HepG2 (cell line): ENCODE data around the gene R3HDM4. TPM values are rescaled to one million over a fixed set of nuclear protein-coding genes. Genes with fewer than 3 reads are reported as not detected.

Experiments used
- ATAC-seq: fragments of 200-7000 bp; cut with Tn5 transposase; 3 replicates; pipeline ENCODE4 v1.9.1; 2020; ENCODE audit warnings: mild to moderate bottlenecking, moderate library complexity
- BruUV-seq: library from RNA; stranded (reverse); fragments of 400-500 nt; replicated peaks from 2 replicates; lab custom pipeline; 2021; lab: Mats Ljungman, UMichigan
- CTCF ChIA-PET: fragments of 300-600 bp; formaldehyde crosslinking; extraction: SDS; loops from one replicate; lab custom pipeline; 2021; ENCODE audit warnings: low total read pairs, inconsistent platforms, low intra/inter-chr PET ratio; lab: Yijun Ruan, JAX
- POLR2A ChIA-PET: fragments of 350-600 bp; sonication (Branson Sonifier 250); formaldehyde crosslinking; loops from one replicate; lab custom pipeline; 2020; ENCODE audit warnings: antibody characterized with exemption, inconsistent platforms; lab: Yijun Ruan, JAX
- DNase-seq: peaks from one replicate; pipeline ENCODE4 v3.0.0-alpha.2; 2015; ENCODE audit warnings: low spot score
- FAIRE-seq: peaks from 3 replicates; lab custom pipeline; 2011; peaks lifted over from hg19 to GRCh38; lab: Jason Lieb, UNC
- H2AFZ ChIP-seq: one replicate; pipeline ENCODE4 v1.6.1; 2011; ENCODE audit warnings: low read length, inconsistent platforms
- H3K27ac ChIP-seq: fragments of 300-600 bp; 3 replicates; pipeline ENCODE4 v1.8.0; 2011; ENCODE audit warnings: mixed run types, mild to moderate bottlenecking, mixed read lengths, low read length, inconsistent platforms; ENCODE audit not compliant: insufficient read depth; ENCODE audit errors: extremely low read length
- H3K27me3 ChIP-seq, 2 experiments: fragments of 200-600 bp in 1 of 2; 2 replicates in 1 of 2; 3 replicates in 1 of 2; pipeline versions ENCODE4 v1.6.0 to v1.8.0; 2011; ENCODE audit warnings: low read length in 2 of 2, mild to moderate bottlenecking in 2 of 2, moderate library complexity in 2 of 2, inconsistent platforms in 1 of 2; ENCODE audit not compliant: insufficient read depth in 2 of 2, control insufficient read depth in 1 of 2
- H3K36me3 ChIP-seq, 2 experiments: fragments of 200-600 bp in 1 of 2; replicated peaks in 1 of 2; 2 replicates in 1 of 2; 3 replicates in 1 of 2; pipeline versions ENCODE4 v1.5.1 to v1.8.0; 2011; ENCODE audit warnings: low read length in 2 of 2, inconsistent platforms in 1 of 2; ENCODE audit not compliant: insufficient read depth in 2 of 2, control insufficient read depth in 1 of 2
- H3K4me1 ChIP-seq: 2 replicates; pipeline ENCODE4 v1.5.1; 2012; ENCODE audit warnings: low read length, inconsistent platforms; ENCODE audit not compliant: insufficient read depth
- H3K4me2 ChIP-seq: 2 replicates; pipeline ENCODE4 v1.6.0; 2011; ENCODE audit warnings: low read depth, low read length, inconsistent platforms
- H3K4me3 ChIP-seq, 3 experiments: fragments of 200-600 bp in 1 of 3; sonication (generic), shearing (Covaris generic) in 1 of 3; replicated peaks in 1 of 3; 2 replicates each; pipeline ENCODE4 v1.5.1; 2011 to 2016; ENCODE audit warnings: low read length in 3 of 3, inconsistent platforms in 2 of 3, low read depth in 2 of 3, mild to moderate bottlenecking in 2 of 3, control low read depth in 1 of 3, mixed read lengths in 1 of 3; ENCODE audit not compliant: insufficient read depth in 1 of 3
- H3K79me2 ChIP-seq: one replicate; pipeline ENCODE4 v1.6.1; 2011; ENCODE audit warnings: low read length, inconsistent platforms; ENCODE audit not compliant: insufficient read depth
- H3K9ac ChIP-seq: 2 replicates; pipeline ENCODE4 v1.6.0; 2011; ENCODE audit warnings: mild to moderate bottlenecking, low read depth, low read length, inconsistent platforms; ENCODE audit not compliant: insufficient read depth
- H3K9me3 ChIP-seq: 2 replicates; pipeline ENCODE4 v1.5.1; 2012; ENCODE audit warnings: mild to moderate bottlenecking, low read length
- H4K20me1 ChIP-seq: 2 replicates; pipeline ENCODE4 v1.6.0; 2011; ENCODE audit warnings: inconsistent platforms, mild to moderate bottlenecking, low read length, moderate library complexity; ENCODE audit not compliant: insufficient read depth
- CEBPG ChIP-seq: IDR thresholded peaks from 2 replicates; pipeline ENCODE4 v1.6.1; 2016
- DZIP1 ChIP-seq: sonication (generic); formaldehyde crosslinking; IDR thresholded peaks from 2 replicates; pipeline ENCODE4 v1.5.0; 2020; ENCODE audit warnings: mild to moderate bottlenecking, missing genetic modification reagents
- HOXA3 ChIP-seq: sonication (generic); formaldehyde crosslinking; IDR thresholded peaks from 2 replicates; pipeline ENCODE4 v1.5.0; 2020; ENCODE audit warnings: missing genetic modification reagents
- JUNB ChIP-seq: sonication (generic); formaldehyde crosslinking; IDR thresholded peaks from 2 replicates; pipeline ENCODE4 v1.8.0; 2022; ENCODE audit warnings: missing genetic modification reagents, mild to moderate bottlenecking, borderline replicate concordance
- PLSCR1 ChIP-seq: sonication (generic); formaldehyde crosslinking; IDR thresholded peaks from 2 replicates; pipeline ENCODE4 v1.5.0; 2020; ENCODE audit warnings: missing genetic modification reagents, mild to moderate bottlenecking, borderline replicate concordance
- PTBP1 ChIP-seq: fragments of 200-400 bp; formaldehyde crosslinking; IDR thresholded peaks from 2 replicates; pipeline ENCODE4 v1.6.1; 2018; ENCODE audit warnings: low read length, low read depth; ENCODE audit not compliant: poor library complexity, severe bottlenecking
- TCF7 ChIP-seq: sonication (generic); IDR thresholded peaks from 2 replicates; pipeline ENCODE4 v1.6.1; 2016; ENCODE audit warnings: antibody characterized with exemption, low read depth
- ZMAT3 ChIP-seq: sonication (generic); formaldehyde crosslinking; conservative IDR thresholded peaks from 2 replicates; pipeline ENCODE4 v1.7.0; 2021; ENCODE audit warnings: missing genetic modification reagents
- ZNF224 ChIP-seq: sonication (generic); formaldehyde crosslinking; IDR thresholded peaks from 2 replicates; pipeline ENCODE4 v1.5.0; 2020; ENCODE audit warnings: mild to moderate bottlenecking, missing genetic modification reagents
- ZNF503 ChIP-seq: sonication (generic); formaldehyde crosslinking; IDR thresholded peaks from 2 replicates; pipeline ENCODE4 v1.4.0; 2020; ENCODE audit warnings: missing genetic modification reagents
- ZNF768 ChIP-seq: sonication (generic); formaldehyde crosslinking; IDR thresholded peaks from 2 replicates; pipeline ENCODE4 v1.4.0; 2020; ENCODE audit warnings: missing genetic modification reagents
- ZNF850 ChIP-seq: sonication (generic); formaldehyde crosslinking; conservative IDR thresholded peaks from 2 replicates; pipeline ENCODE4 v1.9.0; 2021; ENCODE audit warnings: mild to moderate bottlenecking, missing genetic modification reagents
- ZXDC ChIP-seq: sonication (generic); formaldehyde crosslinking; IDR thresholded peaks from 2 replicates; pipeline ENCODE4 v1.5.0; 2020; ENCODE audit warnings: mild to moderate bottlenecking, missing genetic modification reagents
- WGBS: methylation state at CpG from one replicate; pipeline ENCODE4 v1.1.6; 2017; ENCODE audit warnings: low lambda C conversion rate; 5-methylcytosine and 5-hydroxymethylcytosine counted together
- in situ Hi-C: cut with HindIII; loops from 2 replicates; pipeline ENCODE4 v1.10.0; 2017; ENCODE audit warnings: low pct_unique_long_range_greater_than_20kb; ENCODE audit not compliant: extremely low pct_ligation_motif_present
- intact Hi-C: fragments of 100-400 bp; cut with micrococcal nuclease; formaldehyde crosslinking; loops from one replicate; pipeline ENCODE4 v1.10.0; 2022; ENCODE audit not compliant: unreplicated experiment
- polyA plus RNA-seq, 8 experiments: library from polyadenylated mRNA; depleted of rRNA in 3 of 8; stranded (reverse) in 7 of 8; unstranded in 1 of 8; fragments of >200 nt; fragmentation: Illumina TruSeq in 4 of 8; extraction: Trizol in 4 of 8; gene quantifications; 2 replicates each; pipeline versions ENCODE4 v1.2.1 to v1.2.3, GENCODE V29; 2011 to 2016; ENCODE audit warnings: low read depth in 4 of 8, missing spikeins in 1 of 8, mixed read lengths in 1 of 8; ENCODE audit not compliant: insufficient read depth in 1 of 8
- total RNA-seq, 5 experiments: library from RNA; depleted of rRNA; stranded (reverse); fragments of >200 nt; fragmentation: Illumina TruSeq; extraction: Trizol; gene quantifications; 2 replicates each; pipeline ENCODE4 v1.2.3, GENCODE V29; 2016; ENCODE audit warnings: low read depth in 1 of 5

Gene R3HDM4
- total and polyA plus RNA-seq, 2 of the 13 experiments (the other 11 are each of a cell fraction or from before 2014, with no cell fraction given): 26.2 to 26.9 TPM

- TF ChIP-seq TCF7: no peak
- TF ChIP-seq ZMAT3 (CRISPR knock-in tag): no peak
- TF ChIP-seq ZNF850 (CRISPR knock-in tag): no peak
- TF ChIP-seq DZIP1 (CRISPR knock-in tag): no peak
Observed at GRCh38 chr19:924553-925086, 11.6 kb upstream of the R3HDM4 start (continued).

- Histone ChIP-seq H3K4me3 (no peak overlapping the region), H3K36me3 (no peaks in the 10 kb centered on the region; a peak in 1 of 5 replicates), H3K9me3 (no peaks in the 10 kb centered on the region), H4K20me1 (no peaks in the 10 kb centered on the region), H3K4me2 (no peak overlapping the region), H3K4me1 (peaks cover 25% of the 10 kb centered on the region), H2AFZ (no peak overlapping the region), H3K27ac (no peak overlapping the region), H3K27me3 (no peaks in the 10 kb centered on the region), H3K79me2 (peaks cover 10% of the 10 kb centered on the region), H3K9ac (no peak overlapping the region)
- DNase-seq (no peak), FAIRE-seq (no peak), ATAC-seq (no peak)
- TF ChIP-seq ZNF503: no peak
- TF ChIP-seq HOXA3 (CRISPR knock-in tag): peak; percentile 21; the same call in 1 of the 2 replicates
- TF ChIP-seq PTBP1: no peak
- no peak for TF ChIP-seq ZXDC
- TF ChIP-seq PLSCR1 (CRISPR knock-in tag): no peak
- no peak for TF ChIP-seq CEBPG (CRISPR knock-in tag)
- no peak for TF ChIP-seq ZNF224
- no peak for TF ChIP-seq JUNB
- peak; percentile 93 for TF ChIP-seq ZNF768 (CRISPR knock-in tag)
- in situ Hi-C loops: loop anchor here (5.0 kb wide), 2 partner anchors 62 to 148 kb away; partner anchors contain the start of gene WDR18
- no TSS peak for BruUV-seq
- intact Hi-C loops: loop anchor here (10.0 kb wide), 1 partner anchor 255 kb away; the partner anchor contains the start of gene RNF126
- 97% methylated on average over 50 of the region's 84 CpGs for WGBS
- CTCF ChIA-PET: interaction anchor here (3.1 kb wide), 1 partner anchor 63 kb away, joined by 78 read pairs; the partner anchor contains the start of gene WDR18
- POLR2A ChIA-PET: no interaction called here
Observed at GRCh38 chr19:920051-920864, 7.2 kb upstream of the R3HDM4 start.
